Panc1 (cell line): Measurements from ENCODE around the gene SNPH. TPM values are rescaled to one million over a fixed set of nuclear protein-coding genes. Genes with fewer than 3 reads are reported as not detected.

Experiments used
- ATAC-seq: fragments of 200-7000 bp; cut with Tn5 transposase; 2 replicates; pipeline ENCODE4 v1.9.1; 2020; ENCODE audit warnings: mild to moderate bottlenecking, moderate library complexity
- BruUV-seq: library from RNA; stranded (reverse); fragments of 400-500 nt; replicated peaks from 2 replicates; lab custom pipeline; 2021; lab: Mats Ljungman, UMichigan
- CTCF ChIA-PET: fragments of 300-600 bp; sonication (Branson Sonifier 250); formaldehyde crosslinking; loops from one replicate; lab custom pipeline; 2022; ENCODE audit warnings: antibody characterized with exemption; lab: Charles Lee
- POLR2A ChIA-PET: fragments of 300-600 bp; sonication (Branson Sonifier 250); formaldehyde crosslinking; loops from one replicate; lab custom pipeline; 2022; ENCODE audit warnings: antibody characterized with exemption; lab: Charles Lee
- DNase-seq: peaks from one replicate; pipeline ENCODE4 v3.0.0-alpha.2; 2010; ENCODE audit warnings: low read depth, low spot score
- H3K27ac ChIP-seq: 2 replicates; pipeline ENCODE4 v1.5.1; 2011; ENCODE audit warnings: mild to moderate bottlenecking, low read length, inconsistent platforms
- H3K27me3 ChIP-seq: fragments of 200-500 bp; sonication (Bioruptor generic); 2 replicates; pipeline ENCODE4 v1.6.0; 2014; ENCODE audit warnings: low read length, inconsistent platforms; ENCODE audit not compliant: control insufficient read depth, insufficient read depth
- H3K36me3 ChIP-seq: fragments of 200-500 bp; sonication (Bioruptor generic); 2 replicates; pipeline ENCODE4 v1.5.1; 2014; ENCODE audit warnings: inconsistent platforms, mild to moderate bottlenecking, low read length, moderate library complexity; ENCODE audit not compliant: control insufficient read depth, insufficient read depth
- H3K4me1 ChIP-seq: 2 replicates; pipeline ENCODE4 v1.5.1; 2011; ENCODE audit warnings: inconsistent platforms, mild to moderate bottlenecking, low read length, moderate library complexity; ENCODE audit not compliant: control insufficient read depth, insufficient read depth
- H3K4me3 ChIP-seq, 2 experiments: 2 replicates each; pipeline ENCODE4 v1.5.1; 2011 to 2012; ENCODE audit warnings: low read depth in 2 of 2, low read length in 2 of 2, mild to moderate bottlenecking in 2 of 2, inconsistent platforms in 1 of 2, moderate library complexity in 1 of 2
- H3K9me3 ChIP-seq: fragments of 200-500 bp; sonication (Bioruptor generic); 2 replicates; pipeline ENCODE4 v1.5.1; 2014; ENCODE audit warnings: low read depth, mild to moderate bottlenecking, inconsistent platforms, low read length, moderate library complexity; ENCODE audit not compliant: control insufficient read depth, insufficient read depth
- POLR2AphosphoS5 ChIP-seq: IDR thresholded peaks from 2 replicates; pipeline ENCODE4 v1.6.1; 2012; ENCODE audit warnings: mild to moderate bottlenecking, low read depth, low read length, moderate library complexity
- REST ChIP-seq, 2 experiments: IDR thresholded peaks; 2 replicates each; pipeline ENCODE4 v1.6.1; 2011 to 2012; ENCODE audit warnings: low read depth in 2 of 2, control low read depth in 1 of 2, low read length in 1 of 2, mild to moderate bottlenecking in 1 of 2, moderate library complexity in 1 of 2; ENCODE audit not compliant: insufficient read depth in 1 of 2
- SIN3A ChIP-seq: IDR thresholded peaks from 2 replicates; pipeline ENCODE4 v1.6.1; 2012; ENCODE audit warnings: low read depth, mild to moderate bottlenecking, low read length, moderate library complexity, borderline replicate concordance; ENCODE audit not compliant: insufficient read depth
- TCF7L2 ChIP-seq: IDR thresholded peaks from 2 replicates; pipeline ENCODE4 v1.6.1; 2011; ENCODE audit warnings: mild to moderate bottlenecking, low read depth, low read length, inconsistent platforms
- in situ Hi-C: cut with HindIII; loops from 2 replicates; pipeline ENCODE4 v1.10.0; 2016; ENCODE audit warnings: low sequenced_read_pairs, low pct_unique_long_range_greater_than_20kb
- intact Hi-C: fragments of 100-400 bp; cut with micrococcal nuclease; formaldehyde crosslinking; loops from one replicate; pipeline ENCODE4 v1.10.0; 2022; ENCODE audit not compliant: unreplicated experiment
- total RNA-seq: library from RNA; stranded (reverse); gene quantifications from one replicate; pipeline ENCODE4 v1.2.1, GENCODE V29; 2021; ENCODE audit not compliant: unreplicated experiment
- TF ChIP-seq, protein P1 (sequence below): fragments of 450-650 bp; IDR thresholded peaks from 2 replicates; pipeline ENCODE4 v1.5.1; 2017; ENCODE audit warnings: mild to moderate bottlenecking

Gene SNPH
- total RNA-seq, 1 experiment from 2014 or later, result 6.4 TPM

DNA sequence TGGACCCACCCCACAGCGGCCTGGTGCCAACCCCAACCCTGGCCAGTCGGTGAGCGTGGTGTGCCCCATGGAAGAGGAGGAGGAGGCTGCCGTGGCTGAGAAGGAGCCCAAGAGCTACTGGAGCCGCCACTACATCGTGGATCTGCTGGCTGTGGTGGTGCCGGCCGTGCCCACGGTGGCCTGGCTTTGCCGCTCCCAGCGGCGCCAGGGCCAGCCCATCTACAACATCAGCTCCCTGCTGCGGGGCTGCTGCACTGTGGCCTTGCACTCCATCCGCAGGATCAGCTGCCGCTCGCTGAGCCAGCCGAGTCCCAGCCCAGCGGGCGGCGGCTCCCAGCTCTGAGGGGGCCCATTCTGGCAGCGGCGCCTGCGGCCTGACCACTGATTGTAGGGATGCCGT lies 39.6 kb downstream of the SNPH start:
- no peaks in the 10 kb centered on the region for H3K27me3 ChIP-seq
- DNase-seq (no peak), ATAC-seq (no peak)
- BruUV-seq, result no TSS peak
- intact Hi-C loops, result no loop called here
- H3K36me3 ChIP-seq, result no peaks in the 10 kb centered on the region
- in situ Hi-C loops, result no loop called here
- peaks cover 3% of the 10 kb centered on the region for H3K4me1 ChIP-seq
- CTCF ChIA-PET, result no interaction called here
- H3K4me3 ChIP-seq, result no peak overlapping the region
- POLR2A ChIA-PET, result no interaction called here
- H3K9me3 ChIP-seq, result no peaks in the 10 kb centered on the region
- H3K27ac ChIP-seq, result no peak overlapping the region
- no peak for TF ChIP-seq TCF7L2
- no peak for TF ChIP-seq SIN3A

DNA sequence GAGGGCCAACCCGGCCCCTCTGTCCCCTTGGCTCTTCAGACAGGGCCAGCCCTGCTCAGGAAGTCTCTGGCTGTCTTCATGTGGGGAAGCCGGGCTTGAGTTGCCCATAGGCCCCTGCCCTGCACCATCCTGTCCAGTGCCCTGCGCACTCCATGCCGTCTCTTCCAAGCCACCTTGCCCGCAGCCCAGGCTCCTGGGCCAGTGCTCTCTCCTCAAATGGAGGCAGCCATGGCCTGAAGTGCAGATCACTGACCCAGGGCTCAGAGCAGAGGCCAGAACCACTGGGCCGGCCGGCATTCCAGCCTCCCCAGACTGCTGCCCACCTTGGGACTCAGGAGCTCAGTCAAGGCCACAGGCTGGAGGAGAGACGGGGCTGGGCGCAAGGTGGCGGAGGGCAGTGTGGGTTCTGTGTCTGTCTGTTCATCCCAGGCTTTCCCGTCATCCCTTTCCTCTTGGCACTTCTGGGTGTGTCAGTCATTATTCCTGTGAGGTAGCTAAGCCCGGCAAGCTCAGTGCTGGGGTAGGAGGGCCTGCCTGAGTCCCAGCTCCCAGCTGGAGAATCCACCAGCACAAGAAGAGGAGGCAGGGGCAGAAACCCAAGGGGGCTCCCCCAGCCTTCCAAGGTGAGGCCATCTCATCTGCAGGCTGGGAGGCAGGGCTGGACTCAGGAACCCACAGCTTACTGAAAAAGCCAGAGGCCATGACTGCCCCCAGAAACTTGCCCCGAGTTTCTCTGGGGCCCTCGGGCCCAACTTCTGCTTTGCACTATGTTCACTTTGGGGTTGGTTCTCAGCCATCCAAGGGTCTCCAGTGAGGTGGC lies 40.4 kb downstream of the SNPH start:
- CTCF ChIA-PET, result no interaction called here
- no peak for DNase-seq
- H3K4me3 ChIP-seq, result no peak overlapping the region
- H3K27ac ChIP-seq, result no peak overlapping the region
- intact Hi-C loops (no loop called here), in situ Hi-C loops (no loop called here)
- no peaks in the 10 kb centered on the region for H3K9me3 ChIP-seq
- H3K36me3 ChIP-seq, result no peaks in the 10 kb centered on the region
- no peak for ATAC-seq
- no TSS peak for BruUV-seq
- H3K27me3 ChIP-seq, result no peaks in the 10 kb centered on the region
- TF ChIP-seq POLR2AphosphoS5 (no peak), SIN3A (no peak), TCF7L2 (no peak), REST (IDR thresholded peaks at IDR 0.05; ENCODE audit: insufficient read depth in 1 of 2, low read depth in 2 of 2, low read length in 1 of 2) (no peak)
- TF ChIP-seq, protein P1, sequence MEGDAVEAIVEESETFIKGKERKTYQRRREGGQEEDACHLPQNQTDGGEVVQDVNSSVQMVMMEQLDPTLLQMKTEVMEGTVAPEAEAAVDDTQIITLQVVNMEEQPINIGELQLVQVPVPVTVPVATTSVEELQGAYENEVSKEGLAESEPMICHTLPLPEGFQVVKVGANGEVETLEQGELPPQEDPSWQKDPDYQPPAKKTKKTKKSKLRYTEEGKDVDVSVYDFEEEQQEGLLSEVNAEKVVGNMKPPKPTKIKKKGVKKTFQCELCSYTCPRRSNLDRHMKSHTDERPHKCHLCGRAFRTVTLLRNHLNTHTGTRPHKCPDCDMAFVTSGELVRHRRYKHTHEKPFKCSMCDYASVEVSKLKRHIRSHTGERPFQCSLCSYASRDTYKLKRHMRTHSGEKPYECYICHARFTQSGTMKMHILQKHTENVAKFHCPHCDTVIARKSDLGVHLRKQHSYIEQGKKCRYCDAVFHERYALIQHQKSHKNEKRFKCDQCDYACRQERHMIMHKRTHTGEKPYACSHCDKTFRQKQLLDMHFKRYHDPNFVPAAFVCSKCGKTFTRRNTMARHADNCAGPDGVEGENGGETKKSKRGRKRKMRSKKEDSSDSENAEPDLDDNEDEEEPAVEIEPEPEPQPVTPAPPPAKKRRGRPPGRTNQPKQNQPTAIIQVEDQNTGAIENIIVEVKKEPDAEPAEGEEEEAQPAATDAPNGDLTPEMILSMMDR, result no peak
- peaks cover 3% of the 10 kb centered on the region; the same call in 1 of the 2 replicates for H3K4me1 ChIP-seq
- POLR2A ChIA-PET, result no interaction called here

GRCh38 chr20:1307171-1307570 lies 41.1 kb downstream of the SNPH start:
- Histone ChIP-seq H3K27ac (no peak overlapping the region), H3K9me3 (no peaks in the 10 kb centered on the region), H3K27me3 (no peaks in the 10 kb centered on the region), H3K36me3 (no peaks in the 10 kb centered on the region), H3K4me3 (no peak overlapping the region), H3K4me1 (peaks cover 3% of the 10 kb centered on the region; the same call in 1 of the 2 replicates)
- ATAC-seq (no peak), DNase-seq (no peak)
- TF ChIP-seq POLR2AphosphoS5 (no peak), SIN3A (no peak), REST (IDR thresholded peaks at IDR 0.05; ENCODE audit: insufficient read depth in 1 of 2, low read depth in 2 of 2, low read length in 1 of 2) (no peak), TCF7L2 (no peak)
- TF ChIP-seq, protein P1, result no peak
- intact Hi-C loops, result no loop called here
- no TSS peak for BruUV-seq
- ChIA-PET CTCF (no interaction called here), POLR2A (no interaction called here)
- in situ Hi-C loops, result no loop called here
